ENCODE data around the gene VMO1.
A peak's percentile ranks its signal among the peaks of the same experiment; 100 is the strongest.

VMO1 gene

GRCh38 chr17:4807605-4808377 lies 21.6 kb upstream of the VMO1 start:
- TF ChIP-seq FOXP2 (optimal IDR thresholded peaks at IDR 0.05; ENCODE audit: borderline replicate concordance, extremely low read depth, extremely low read length, insufficient read depth) (no peak), TAF1 (IDR thresholded peaks at IDR 0.05; ENCODE audit: borderline replicate concordance, insufficient read depth, low read length) (no peak), POLR2AphosphoS5 (IDR thresholded peaks at IDR 0.05; ENCODE audit: low read depth, low read length) (no peak), SIN3A (IDR thresholded peaks at IDR 0.05; ENCODE audit: borderline replicate concordance, insufficient read depth, low read length) (no peak)
- TF ChIP-seq, protein P1, sequence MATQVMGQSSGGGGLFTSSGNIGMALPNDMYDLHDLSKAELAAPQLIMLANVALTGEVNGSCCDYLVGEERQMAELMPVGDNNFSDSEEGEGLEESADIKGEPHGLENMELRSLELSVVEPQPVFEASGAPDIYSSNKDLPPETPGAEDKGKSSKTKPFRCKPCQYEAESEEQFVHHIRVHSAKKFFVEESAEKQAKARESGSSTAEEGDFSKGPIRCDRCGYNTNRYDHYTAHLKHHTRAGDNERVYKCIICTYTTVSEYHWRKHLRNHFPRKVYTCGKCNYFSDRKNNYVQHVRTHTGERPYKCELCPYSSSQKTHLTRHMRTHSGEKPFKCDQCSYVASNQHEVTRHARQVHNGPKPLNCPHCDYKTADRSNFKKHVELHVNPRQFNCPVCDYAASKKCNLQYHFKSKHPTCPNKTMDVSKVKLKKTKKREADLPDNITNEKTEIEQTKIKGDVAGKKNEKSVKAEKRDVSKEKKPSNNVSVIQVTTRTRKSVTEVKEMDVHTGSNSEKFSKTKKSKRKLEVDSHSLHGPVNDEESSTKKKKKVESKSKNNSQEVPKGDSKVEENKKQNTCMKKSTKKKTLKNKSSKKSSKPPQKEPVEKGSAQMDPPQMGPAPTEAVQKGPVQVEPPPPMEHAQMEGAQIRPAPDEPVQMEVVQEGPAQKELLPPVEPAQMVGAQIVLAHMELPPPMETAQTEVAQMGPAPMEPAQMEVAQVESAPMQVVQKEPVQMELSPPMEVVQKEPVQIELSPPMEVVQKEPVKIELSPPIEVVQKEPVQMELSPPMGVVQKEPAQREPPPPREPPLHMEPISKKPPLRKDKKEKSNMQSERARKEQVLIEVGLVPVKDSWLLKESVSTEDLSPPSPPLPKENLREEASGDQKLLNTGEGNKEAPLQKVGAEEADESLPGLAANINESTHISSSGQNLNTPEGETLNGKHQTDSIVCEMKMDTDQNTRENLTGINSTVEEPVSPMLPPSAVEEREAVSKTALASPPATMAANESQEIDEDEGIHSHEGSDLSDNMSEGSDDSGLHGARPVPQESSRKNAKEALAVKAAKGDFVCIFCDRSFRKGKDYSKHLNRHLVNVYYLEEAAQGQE (IDR thresholded peaks at IDR 0.05; ENCODE audit: insufficient read depth in 1 of 2, low read depth in 2 of 2, low read length in 2 of 2) = no peak

GRCh38 chr17:4806777-4807604 lies 20.8 kb upstream of the VMO1 start, which contains the start of gene PLD2:
TSS of gene PLD2 (plus strand) at chr17:4807152. CDS start at chr17:4807773, 621 bp downstream.
- TF ChIP-seq SIN3A (IDR thresholded peaks at IDR 0.05; ENCODE audit: borderline replicate concordance, insufficient read depth, low read length) (peak; percentile 45; the same call in 1 of the 2 replicates), POLR2AphosphoS5 (IDR thresholded peaks at IDR 0.05; ENCODE audit: low read depth, low read length) (peak; percentile 86; the same call in 1 of the 2 replicates)
- TF ChIP-seq, protein P1 (IDR thresholded peaks at IDR 0.05; ENCODE audit: insufficient read depth in 1 of 2, low read depth in 2 of 2, low read length in 2 of 2) = no peak

DNA sequence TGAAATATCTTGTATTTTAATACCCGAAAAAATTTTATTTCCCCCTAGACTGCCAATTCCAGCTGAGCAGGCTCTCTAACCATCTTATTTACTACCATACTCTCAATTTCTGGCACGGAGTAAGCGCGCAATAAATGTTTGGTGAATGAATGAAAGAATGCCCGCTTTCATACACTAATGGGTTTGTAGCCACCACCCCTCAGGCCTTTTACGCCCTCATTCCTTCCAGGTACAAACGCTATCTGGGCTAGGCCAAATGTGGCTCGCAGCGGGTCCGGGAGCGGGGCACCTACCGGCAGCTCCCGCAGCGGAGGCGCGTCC lies 20.3 kb upstream of the VMO1 start:
- TF ChIP-seq TAF1 (IDR thresholded peaks at IDR 0.05; ENCODE audit: borderline replicate concordance, insufficient read depth, low read length) (no peak), POLR2AphosphoS5 (IDR thresholded peaks at IDR 0.05; ENCODE audit: low read depth, low read length) (no peak), SIN3A (IDR thresholded peaks at IDR 0.05; ENCODE audit: borderline replicate concordance, insufficient read depth, low read length) (no peak), FOXP2 (optimal IDR thresholded peaks at IDR 0.05; ENCODE audit: borderline replicate concordance, extremely low read depth, extremely low read length, insufficient read depth) (no peak)
- TF ChIP-seq, protein P1 (IDR thresholded peaks at IDR 0.05; ENCODE audit: insufficient read depth in 1 of 2, low read depth in 2 of 2, low read length in 2 of 2) = no peak

GRCh38 chr17:4802228-4802627 lies 16.1 kb upstream of the VMO1 start, which contains the start of gene C17orf114:
TSS of gene C17orf114 (minus strand) at chr17:4802328.
- no peak for TF ChIP-seq POLR2AphosphoS5 (IDR thresholded peaks at IDR 0.05; ENCODE audit: low read depth, low read length)
- TF ChIP-seq FOXP2 (optimal IDR thresholded peaks at IDR 0.05; ENCODE audit: borderline replicate concordance, extremely low read depth, extremely low read length, insufficient read depth) = no peak
- TF ChIP-seq, protein P1 (IDR thresholded peaks at IDR 0.05; ENCODE audit: insufficient read depth in 1 of 2, low read depth in 2 of 2, low read length in 2 of 2) = no peak
- no peak for TF ChIP-seq TAF1 (IDR thresholded peaks at IDR 0.05; ENCODE audit: borderline replicate concordance, insufficient read depth, low read length)
